Esophagus (tissue), 2 donors: Measurements from ENCODE around the gene CCDC17. TPM values are rescaled to one million over a fixed set of nuclear protein-coding genes. Genes with fewer than 3 reads are reported as not detected.
A peak's percentile ranks its signal among the peaks of the same experiment; 100 is the strongest.

Experiments
- H3K27ac ChIP-seq, 2 donors: one replicate each; pipeline ENCODE4 v1.5.1; 2013; ENCODE audit warnings: low read depth in 2 of 2, mild to moderate bottlenecking in 2 of 2, inconsistent platforms in 1 of 2, low read length in 1 of 2, moderate library complexity in 1 of 2
- H3K27me3 ChIP-seq, 2 donors: one replicate each; pipeline ENCODE4 v1.6.1; 2013; ENCODE audit warnings: low read length in 2 of 2, control low read depth in 1 of 2, mild to moderate bottlenecking in 1 of 2; ENCODE audit not compliant: insufficient read depth in 2 of 2, control insufficient read depth in 1 of 2
- H3K36me3 ChIP-seq, 2 donors: one replicate each; pipeline ENCODE4 v1.6.1; 2013; ENCODE audit warnings: low read length in 1 of 2; ENCODE audit not compliant: control insufficient read depth in 2 of 2, insufficient read depth in 2 of 2
- H3K4me1 ChIP-seq, 2 donors: one replicate each; pipeline ENCODE4 v1.6.1; 2013; ENCODE audit warnings: low read length in 1 of 2; ENCODE audit not compliant: control insufficient read depth in 2 of 2, insufficient read depth in 2 of 2
- H3K4me3 ChIP-seq, 2 donors: one replicate each; pipeline ENCODE4 v1.5.1; 2013; ENCODE audit warnings: low read length in 2 of 2, mild to moderate bottlenecking in 2 of 2, low read depth in 1 of 2, moderate library complexity in 1 of 2
- H3K9me3 ChIP-seq, 2 donors: one replicate each; pipeline ENCODE4 v1.6.1; 2013; ENCODE audit warnings: mild to moderate bottlenecking in 2 of 2, low read depth in 1 of 2, low read length in 1 of 2, moderate library complexity in 1 of 2; ENCODE audit not compliant: control insufficient read depth in 2 of 2, insufficient read depth in 1 of 2
- WGBS, 2 donors: extraction: QIAGEN DNeasy Blood & Tissue Kit; methylation state at CpG; one replicate each; pipeline ENCODE4 v1.1.7; 2013; 5-methylcytosine and 5-hydroxymethylcytosine counted together
- polyA plus RNA-seq, 2 donors: library from polyadenylated mRNA; stranded (reverse); fragments of 200-250 nt; gene quantifications; one replicate each; pipeline ENCODE4 v1.2.3, GENCODE V29; 2013
- donor health status: healthy with polysubstance abuse.
- donor health status: Bipolar disorder and iron deficiency.

The CCDC17 gene
- polyA plus RNA-seq, 2 donors, result 0.54 to 1.4 TPM

DNA sequence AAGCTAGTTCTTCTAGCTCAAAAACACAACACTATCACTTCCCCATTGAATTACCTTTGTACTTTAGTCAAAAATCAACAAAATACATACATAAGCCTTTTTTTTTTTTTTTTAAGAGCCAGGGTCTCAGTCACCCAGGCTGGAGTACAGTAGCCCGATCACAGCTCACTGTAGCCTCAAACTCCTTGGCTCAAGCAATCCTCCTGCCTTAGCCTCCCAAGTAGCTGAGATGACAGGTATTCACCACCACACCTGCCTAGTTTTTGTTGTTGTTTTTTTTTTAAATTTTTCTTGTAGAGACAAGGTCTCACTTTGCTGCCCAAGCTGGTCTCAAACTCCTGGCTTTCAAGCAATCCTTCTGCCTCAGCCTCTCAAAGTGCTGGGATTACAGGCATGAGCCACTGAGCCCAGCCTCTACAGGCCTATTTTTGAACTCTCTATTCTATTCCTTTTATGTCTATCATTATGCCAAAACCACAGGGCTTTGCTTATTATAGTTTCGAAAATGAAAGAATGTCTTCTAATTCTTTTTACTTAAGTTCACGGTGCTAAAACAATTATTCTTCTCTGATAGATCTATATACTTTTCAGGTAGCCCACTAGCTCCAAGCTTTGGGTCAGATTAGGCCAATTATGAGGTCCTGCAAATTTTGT lies 32.8 kb upstream of the CCDC17 start:
- peaks cover 8 to 16% of the 10 kb centered on the region in 2 donors for H3K36me3 ChIP-seq
- 93 to 96% methylated on average over 3 of the region's 3 CpGs for WGBS, 2 donors
- no peaks in the 10 kb centered on the region for H3K4me1 ChIP-seq

DNA sequence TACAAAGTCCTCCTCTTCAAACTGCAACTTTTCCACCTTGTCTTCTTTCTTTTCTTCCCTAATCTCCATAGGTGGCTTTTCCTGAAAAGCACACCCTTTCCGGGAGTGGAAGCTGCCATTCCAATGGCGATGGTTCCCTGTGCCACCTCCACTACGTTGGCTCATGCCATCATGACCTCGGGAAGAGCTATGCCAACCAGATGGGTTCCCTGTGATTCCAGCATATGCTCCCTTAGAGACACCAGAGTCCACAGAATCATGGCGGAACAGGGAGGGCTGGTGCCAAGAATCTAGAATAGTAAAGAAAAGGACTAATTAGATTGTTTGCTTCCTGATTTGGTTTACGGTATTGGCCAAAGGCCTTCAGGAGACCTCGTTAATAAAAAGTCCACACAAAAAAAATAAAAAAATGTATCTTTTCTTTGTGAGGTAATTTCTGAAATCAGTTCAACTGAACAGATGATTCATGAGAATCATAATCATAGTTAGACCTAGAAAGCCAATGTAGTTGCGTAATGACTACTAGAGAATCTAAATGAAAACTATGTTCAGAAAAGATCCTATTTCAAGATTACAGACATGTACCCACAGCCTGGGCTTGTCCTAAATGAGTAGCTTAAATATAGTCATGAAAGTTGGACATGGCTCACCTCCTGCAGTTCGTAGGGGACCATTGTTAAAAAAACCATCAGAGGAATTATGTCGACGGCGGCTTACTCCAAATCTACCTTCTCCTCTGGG lies 30.9 kb upstream of the CCDC17 start:
- no peaks in the 10 kb centered on the region for H3K4me1 ChIP-seq
- no peaks in the 10 kb centered on the region for H3K27me3 ChIP-seq
- 85 to 89% methylated on average over 12 of the region's 12 CpGs for WGBS, 2 donors
- no peak overlapping the region for H3K4me3 ChIP-seq
- peaks cover 12 to 26% of the 10 kb centered on the region in 2 donors for H3K36me3 ChIP-seq
- H3K27ac ChIP-seq, result no peak overlapping the region
- H3K9me3 ChIP-seq, result no peaks in the 10 kb centered on the region

More for the DNA sequence above, 32.8 kb upstream of the CCDC17 start:
- H3K9me3 ChIP-seq, result no peaks in the 10 kb centered on the region
- H3K27ac ChIP-seq, result no peak overlapping the region
- H3K4me3 ChIP-seq, result no peak overlapping the region
- no peaks in the 10 kb centered on the region for H3K27me3 ChIP-seq

DNA sequence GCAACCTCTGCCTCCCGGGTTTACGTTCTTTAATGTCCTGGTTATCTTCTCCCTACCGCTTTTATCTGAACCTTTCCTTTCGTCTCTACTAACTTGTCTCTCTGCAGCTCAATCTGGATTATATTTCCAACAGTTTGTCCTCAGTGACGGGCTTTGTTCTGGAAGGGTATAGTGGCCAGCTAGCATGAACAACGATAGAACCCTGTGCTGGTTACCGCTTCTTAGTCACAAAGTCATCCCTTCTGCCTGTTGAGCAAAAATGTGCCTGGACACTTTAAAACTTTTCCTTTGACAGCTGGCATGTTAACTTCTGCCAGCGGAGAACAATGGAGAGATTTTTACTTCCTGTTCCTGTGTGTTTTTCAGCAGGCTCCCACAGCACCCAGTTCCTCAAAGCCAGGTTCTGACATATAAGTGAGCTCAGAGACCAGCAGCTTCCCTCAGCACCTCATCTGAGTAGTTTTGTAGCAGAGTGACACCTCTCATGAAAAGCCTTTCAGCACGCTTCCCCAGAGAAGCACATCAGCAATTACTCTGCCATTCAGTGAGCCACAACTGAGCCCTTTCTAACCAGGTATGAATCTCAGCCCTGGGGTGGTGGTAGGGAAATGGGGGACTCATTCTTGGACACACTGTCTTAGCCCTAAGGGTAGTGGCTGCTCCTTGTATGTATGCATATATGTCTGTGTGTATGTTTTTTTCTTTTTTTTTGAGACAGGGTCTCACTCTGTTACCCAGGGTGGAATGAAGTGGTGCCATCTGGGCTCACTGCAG lies 23.6 kb upstream of the CCDC17 start:
- no peaks in the 10 kb centered on the region for H3K27me3 ChIP-seq
- H3K4me1 ChIP-seq, result no peaks in the 10 kb centered on the region
- H3K36me3 ChIP-seq, result peaks cover 4 to 11% of the 10 kb centered on the region in 2 donors
- H3K27ac ChIP-seq, result peak overlapping the region; percentile 18 to 57
- WGBS, 2 donors, result 72 to 86% methylated on average over 9 of the region's 9 CpGs
- H3K9me3 ChIP-seq, result no peaks in the 10 kb centered on the region
- no peak overlapping the region for H3K4me3 ChIP-seq

DNA sequence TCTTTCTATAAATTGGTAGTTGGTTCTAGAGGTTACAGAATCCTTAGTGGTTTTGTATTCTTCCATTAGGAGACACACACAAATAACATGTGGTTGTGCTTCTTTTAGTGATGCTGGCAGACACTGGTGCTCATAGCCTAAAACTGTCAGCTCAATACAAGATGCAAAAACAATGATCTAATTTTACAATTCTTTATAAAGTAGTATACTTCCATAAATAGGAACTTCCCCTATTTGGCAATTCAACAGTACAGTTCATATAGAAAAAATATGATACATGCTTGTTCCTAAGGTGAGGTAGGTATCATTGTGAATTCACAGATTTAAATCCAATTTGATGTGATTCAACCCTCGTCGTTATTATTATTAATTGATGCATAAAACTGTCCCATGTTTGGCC lies 20.8 kb upstream of the CCDC17 start:
- Histone ChIP-seq H3K9me3 (no peaks in the 10 kb centered on the region), H3K27me3 (no peaks in the 10 kb centered on the region), H3K4me1 (no peaks in the 10 kb centered on the region), H3K4me3 (no peak overlapping the region), H3K36me3 (peaks cover 0 to 2% of the 10 kb centered on the region in 2 donors), H3K27ac (no peak overlapping the region)
- WGBS, 2 donors, result 79 to 90% methylated on average over 2 of the region's 2 CpGs

DNA sequence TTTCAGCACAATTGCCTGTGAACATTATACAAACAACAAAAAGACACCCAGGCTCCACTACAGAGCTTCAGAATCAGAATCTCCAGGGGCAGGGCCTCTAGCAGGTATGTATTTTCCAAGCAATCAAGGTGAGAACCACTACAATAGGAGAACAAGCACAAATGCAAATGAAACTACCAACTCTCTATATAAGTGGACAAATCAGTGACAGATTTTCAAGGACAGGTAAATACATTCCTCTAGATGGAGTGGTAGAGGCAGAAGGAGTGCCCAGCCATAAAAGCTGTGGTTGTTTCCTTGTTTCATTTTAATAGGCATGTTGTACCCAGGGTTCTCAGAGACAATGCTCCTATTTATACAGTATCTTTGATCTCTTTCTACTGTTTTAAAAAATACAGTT lies 20.1 kb upstream of the CCDC17 start:
- Histone ChIP-seq H3K36me3 (peaks cover 0 to 2% of the 10 kb centered on the region in 2 donors), H3K27ac (peak overlapping the region; percentile 33 to 72), H3K4me3 (no peak overlapping the region), H3K4me1 (no peaks in the 10 kb centered on the region), H3K27me3 (no peaks in the 10 kb centered on the region), H3K9me3 (no peaks in the 10 kb centered on the region)

DNA sequence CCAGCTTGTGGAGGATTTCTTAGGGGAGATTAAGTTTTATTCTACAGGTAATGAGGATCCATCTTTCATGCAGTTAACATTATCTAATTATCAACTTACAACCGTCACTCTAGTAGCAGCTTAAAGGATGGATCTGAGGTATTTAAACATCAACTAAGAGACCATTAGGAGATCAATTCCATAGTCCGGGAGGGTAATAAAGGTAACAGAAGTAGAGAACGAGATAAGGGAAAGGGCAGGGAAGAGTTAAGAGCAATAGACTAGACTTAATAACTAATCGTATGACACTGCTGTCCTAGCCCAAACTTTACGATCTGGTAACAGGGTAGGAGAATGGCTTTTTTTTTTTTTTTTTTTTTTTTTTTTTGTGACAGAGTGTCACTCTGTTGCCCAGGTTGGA lies 19.5 kb upstream of the CCDC17 start:
- 62 to 88% methylated on average over 5 of the region's 5 CpGs for WGBS, 2 donors
- Histone ChIP-seq H3K4me1 (no peaks in the 10 kb centered on the region), H3K4me3 (no peak overlapping the region), H3K27ac (no peak overlapping the region), H3K27me3 (no peaks in the 10 kb centered on the region), H3K36me3 (peaks cover 0 to 2% of the 10 kb centered on the region in 2 donors), H3K9me3 (no peaks in the 10 kb centered on the region)

DNA sequence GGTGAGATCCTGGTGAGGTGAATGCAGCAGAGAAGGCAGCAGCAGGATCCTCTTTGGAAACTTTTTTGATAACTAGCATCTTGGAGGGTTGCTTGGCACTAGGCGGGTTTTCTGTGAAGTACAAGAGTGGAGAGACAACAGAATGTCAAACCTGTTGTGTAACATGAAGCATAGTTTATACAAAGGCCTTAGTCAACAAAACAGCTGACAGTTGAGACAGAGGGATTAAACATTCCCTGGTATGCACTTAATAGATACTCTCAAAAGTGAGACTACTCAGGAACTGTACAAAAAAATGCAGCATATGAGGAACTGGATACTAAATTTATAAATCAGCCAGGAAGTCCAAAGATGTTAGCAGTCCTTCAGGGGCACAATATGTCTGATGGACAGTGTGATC lies 16.4 kb upstream of the CCDC17 start:
- no peaks in the 10 kb centered on the region for H3K4me1 ChIP-seq
- H3K27me3 ChIP-seq, result no peaks in the 10 kb centered on the region
- 87 to 88% methylated on average over 1 of the region's 1 CpG for WGBS, 2 donors
- H3K9me3 ChIP-seq, result no peaks in the 10 kb centered on the region
- no peak overlapping the region for H3K4me3 ChIP-seq
- H3K36me3 ChIP-seq, result peaks cover 0 to 5% of the 10 kb centered on the region in 2 donors
- H3K27ac ChIP-seq, result peak overlapping the region in 1 of 2 donors; percentile 49

DNA sequence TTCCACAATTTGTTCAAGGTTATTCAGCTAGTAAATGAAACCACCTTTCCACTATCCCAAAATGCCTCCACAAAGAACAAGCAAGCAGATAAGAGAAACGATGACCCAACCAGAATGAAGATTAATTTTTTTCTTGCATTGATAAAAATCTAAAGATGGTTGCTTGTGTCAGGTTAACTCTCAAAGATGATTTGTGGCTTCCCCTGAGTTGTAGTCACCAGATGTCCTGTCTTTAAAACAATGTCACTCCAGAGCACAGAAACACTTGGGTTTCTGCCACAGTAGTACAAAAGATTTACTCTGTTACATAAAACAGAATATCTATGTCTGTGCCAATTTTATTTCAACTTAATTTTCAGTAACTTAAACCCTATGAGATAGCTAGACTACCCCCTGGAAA lies 11.4 kb upstream of the CCDC17 start:
- H3K9me3 ChIP-seq, result no peaks in the 10 kb centered on the region
- 62 to 84% methylated on average over 1 of the region's 1 CpG for WGBS, 2 donors
- no peaks in the 10 kb centered on the region for H3K27me3 ChIP-seq
- no peak overlapping the region for H3K27ac ChIP-seq
- H3K4me3 ChIP-seq, result no peak overlapping the region
- H3K36me3 ChIP-seq, result peaks cover 10 to 26% of the 10 kb centered on the region in 2 donors
- H3K4me1 ChIP-seq, result no peaks in the 10 kb centered on the region

DNA sequence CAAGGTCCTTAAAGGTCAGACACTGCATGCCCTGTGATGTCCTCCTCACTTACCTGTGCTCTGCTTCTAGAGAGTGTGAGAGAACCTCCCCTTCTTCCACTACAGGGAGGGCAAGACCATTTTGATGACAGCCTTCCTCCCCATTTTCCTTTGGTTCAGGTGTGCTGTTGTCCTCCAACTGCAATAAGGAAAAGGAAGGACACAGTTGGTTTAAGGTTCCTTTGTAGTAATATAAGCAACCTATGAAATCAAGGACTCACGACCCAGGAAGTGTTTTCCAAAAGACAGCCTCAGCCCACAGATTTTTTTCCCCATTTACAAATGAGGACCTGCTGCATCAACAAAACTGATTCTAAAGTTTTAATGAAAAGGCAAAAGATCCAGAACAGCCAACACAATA lies 6.6 kb upstream of the CCDC17 start:
- Histone ChIP-seq H3K36me3 (peaks cover 15 to 34% of the 10 kb centered on the region in 2 donors), H3K9me3 (no peaks in the 10 kb centered on the region), H3K27me3 (no peaks in the 10 kb centered on the region), H3K4me3 (no peak overlapping the region), H3K4me1 (no peaks in the 10 kb centered on the region), H3K27ac (no peak overlapping the region)
- WGBS, 2 donors, result 81 to 93% methylated on average over 1 of the region's 1 CpG
